ENCODE results near the gene ELP5.

- TF ChIP-seq CTCF (IDR thresholded peaks at IDR 0.05) (no peak), POLR2A (IDR thresholded peaks at IDR 0.05) (no peak)
These were observed 37.5 kb upstream of the ELP5 start for GRCh38 chr17:7214300-7215135.
